ENCODE data around the gene CDH4. TPM values are rescaled to one million over a fixed set of nuclear protein-coding genes. Genes with fewer than 3 reads are reported as not detected.

CDH4 gene
- total RNA-seq, 1 experiment from 2014 or later: 5.3 TPM

- TF ChIP-seq, protein P1, sequence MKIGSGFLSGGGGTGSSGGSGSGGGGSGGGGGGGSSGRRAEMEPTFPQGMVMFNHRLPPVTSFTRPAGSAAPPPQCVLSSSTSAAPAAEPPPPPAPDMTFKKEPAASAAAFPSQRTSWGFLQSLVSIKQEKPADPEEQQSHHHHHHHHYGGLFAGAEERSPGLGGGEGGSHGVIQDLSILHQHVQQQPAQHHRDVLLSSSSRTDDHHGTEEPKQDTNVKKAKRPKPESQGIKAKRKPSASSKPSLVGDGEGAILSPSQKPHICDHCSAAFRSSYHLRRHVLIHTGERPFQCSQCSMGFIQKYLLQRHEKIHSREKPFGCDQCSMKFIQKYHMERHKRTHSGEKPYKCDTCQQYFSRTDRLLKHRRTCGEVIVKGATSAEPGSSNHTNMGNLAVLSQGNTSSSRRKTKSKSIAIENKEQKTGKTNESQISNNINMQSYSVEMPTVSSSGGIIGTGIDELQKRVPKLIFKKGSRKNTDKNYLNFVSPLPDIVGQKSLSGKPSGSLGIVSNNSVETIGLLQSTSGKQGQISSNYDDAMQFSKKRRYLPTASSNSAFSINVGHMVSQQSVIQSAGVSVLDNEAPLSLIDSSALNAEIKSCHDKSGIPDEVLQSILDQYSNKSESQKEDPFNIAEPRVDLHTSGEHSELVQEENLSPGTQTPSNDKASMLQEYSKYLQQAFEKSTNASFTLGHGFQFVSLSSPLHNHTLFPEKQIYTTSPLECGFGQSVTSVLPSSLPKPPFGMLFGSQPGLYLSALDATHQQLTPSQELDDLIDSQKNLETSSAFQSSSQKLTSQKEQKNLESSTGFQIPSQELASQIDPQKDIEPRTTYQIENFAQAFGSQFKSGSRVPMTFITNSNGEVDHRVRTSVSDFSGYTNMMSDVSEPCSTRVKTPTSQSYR (CRISPR knock-in tag; IDR thresholded peaks at IDR 0.05): no peak
- TF ChIP-seq FOXK1 (CRISPR knock-in tag; IDR thresholded peaks at IDR 0.05) (no peak), CBFB (CRISPR knock-in tag; IDR thresholded peaks at IDR 0.05; ENCODE audit: low read depth) (no peak), NFE2L1 (CRISPR knock-in tag; IDR thresholded peaks at IDR 0.05) (no peak), USF2 (CRISPR knock-in tag; IDR thresholded peaks at IDR 0.05) (no peak), E2F4 (CRISPR knock-in tag; IDR thresholded peaks at IDR 0.05; ENCODE audit: borderline replicate concordance, low read depth) (no peak), NFATC4 (CRISPR knock-in tag; IDR thresholded peaks at IDR 0.05) (no peak)
- TF ChIP-seq, protein P2, sequence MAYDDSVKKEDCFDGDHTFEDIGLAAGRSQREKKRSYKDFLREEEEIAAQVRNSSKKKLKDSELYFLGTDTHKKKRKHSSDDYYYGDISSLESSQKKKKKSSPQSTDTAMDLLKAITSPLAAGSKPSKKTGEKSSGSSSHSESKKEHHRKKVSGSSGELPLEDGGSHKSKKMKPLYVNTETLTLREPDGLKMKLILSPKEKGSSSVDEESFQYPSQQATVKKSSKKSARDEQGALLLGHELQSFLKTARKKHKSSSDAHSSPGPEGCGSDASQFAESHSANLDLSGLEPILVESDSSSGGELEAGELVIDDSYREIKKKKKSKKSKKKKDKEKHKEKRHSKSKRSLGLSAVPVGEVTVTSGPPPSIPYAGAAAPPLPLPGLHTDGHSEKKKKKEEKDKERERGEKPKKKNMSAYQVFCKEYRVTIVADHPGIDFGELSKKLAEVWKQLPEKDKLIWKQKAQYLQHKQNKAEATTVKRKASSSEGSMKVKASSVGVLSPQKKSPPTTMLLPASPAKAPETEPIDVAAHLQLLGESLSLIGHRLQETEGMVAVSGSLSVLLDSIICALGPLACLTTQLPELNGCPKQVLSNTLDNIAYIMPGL (CRISPR knock-in tag; IDR thresholded peaks at IDR 0.05): no peak
Measured at GRCh38 chr20:61601853-61602252, 349.8 kb downstream of the CDH4 start (continued).

- Mint-ChIP-seq H3K4me3 (no peak overlapping the region), H3K27ac (no peak overlapping the region), H3K27me3 (ENCODE audit: low read depth) (peaks cover 32% of the 10 kb centered on the region), H3K4me1 (no peaks in the 10 kb centered on the region), H3K36me3 (peaks cover 3% of the 10 kb centered on the region), H3K9me3 (peaks cover 16% of the 10 kb centered on the region)
- ATAC-seq (no peak), DNase-seq (ENCODE audit: low spot score) (no peak)
- POLR2A ChIA-PET: no interaction called here
- CTCF ChIA-PET: no interaction called here
- TF ChIP-seq RELA (CRISPR knock-in tag; IDR thresholded peaks at IDR 0.05; ENCODE audit: borderline replicate concordance) (no peak), MAX (CRISPR knock-in tag; IDR thresholded peaks at IDR 0.05) (no peak), ZNF121 (CRISPR knock-in tag; IDR thresholded peaks at IDR 0.05) (no peak), MXD4 (CRISPR knock-in tag; IDR thresholded peaks at IDR 0.05; ENCODE audit: borderline replicate concordance) (no peak), ZNF671 (CRISPR knock-in tag; IDR thresholded peaks at IDR 0.05) (no peak), TCF7 (CRISPR knock-in tag; IDR thresholded peaks at IDR 0.05; ENCODE audit: low read depth) (no peak), E2F1 (CRISPR knock-in tag; IDR thresholded peaks at IDR 0.05) (no peak), ESRRA (CRISPR knock-in tag; IDR thresholded peaks at IDR 0.05; ENCODE audit: borderline replicate concordance) (no peak), SOX15 (CRISPR knock-in tag; IDR thresholded peaks at IDR 0.05) (no peak), STAT6 (CRISPR knock-in tag; conservative IDR thresholded peaks at IDR 0.05; ENCODE audit: low read depth) (no peak), NFE2L1 (CRISPR knock-in tag; IDR thresholded peaks at IDR 0.05) (no peak), NFATC4 (CRISPR knock-in tag; IDR thresholded peaks at IDR 0.05) (no peak), ZNF423 (CRISPR knock-in tag; IDR thresholded peaks at IDR 0.05) (no peak)
- TF ChIP-seq, protein P3, sequence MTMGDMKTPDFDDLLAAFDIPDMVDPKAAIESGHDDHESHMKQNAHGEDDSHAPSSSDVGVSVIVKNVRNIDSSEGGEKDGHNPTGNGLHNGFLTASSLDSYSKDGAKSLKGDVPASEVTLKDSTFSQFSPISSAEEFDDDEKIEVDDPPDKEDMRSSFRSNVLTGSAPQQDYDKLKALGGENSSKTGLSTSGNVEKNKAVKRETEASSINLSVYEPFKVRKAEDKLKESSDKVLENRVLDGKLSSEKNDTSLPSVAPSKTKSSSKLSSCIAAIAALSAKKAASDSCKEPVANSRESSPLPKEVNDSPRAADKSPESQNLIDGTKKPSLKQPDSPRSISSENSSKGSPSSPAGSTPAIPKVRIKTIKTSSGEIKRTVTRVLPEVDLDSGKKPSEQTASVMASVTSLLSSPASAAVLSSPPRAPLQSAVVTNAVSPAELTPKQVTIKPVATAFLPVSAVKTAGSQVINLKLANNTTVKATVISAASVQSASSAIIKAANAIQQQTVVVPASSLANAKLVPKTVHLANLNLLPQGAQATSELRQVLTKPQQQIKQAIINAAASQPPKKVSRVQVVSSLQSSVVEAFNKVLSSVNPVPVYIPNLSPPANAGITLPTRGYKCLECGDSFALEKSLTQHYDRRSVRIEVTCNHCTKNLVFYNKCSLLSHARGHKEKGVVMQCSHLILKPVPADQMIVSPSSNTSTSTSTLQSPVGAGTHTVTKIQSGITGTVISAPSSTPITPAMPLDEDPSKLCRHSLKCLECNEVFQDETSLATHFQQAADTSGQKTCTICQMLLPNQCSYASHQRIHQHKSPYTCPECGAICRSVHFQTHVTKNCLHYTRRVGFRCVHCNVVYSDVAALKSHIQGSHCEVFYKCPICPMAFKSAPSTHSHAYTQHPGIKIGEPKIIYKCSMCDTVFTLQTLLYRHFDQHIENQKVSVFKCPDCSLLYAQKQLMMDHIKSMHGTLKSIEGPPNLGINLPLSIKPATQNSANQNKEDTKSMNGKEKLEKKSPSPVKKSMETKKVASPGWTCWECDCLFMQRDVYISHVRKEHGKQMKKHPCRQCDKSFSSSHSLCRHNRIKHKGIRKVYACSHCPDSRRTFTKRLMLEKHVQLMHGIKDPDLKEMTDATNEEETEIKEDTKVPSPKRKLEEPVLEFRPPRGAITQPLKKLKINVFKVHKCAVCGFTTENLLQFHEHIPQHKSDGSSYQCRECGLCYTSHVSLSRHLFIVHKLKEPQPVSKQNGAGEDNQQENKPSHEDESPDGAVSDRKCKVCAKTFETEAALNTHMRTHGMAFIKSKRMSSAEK (CRISPR knock-in tag; IDR thresholded peaks at IDR 0.05; ENCODE audit: borderline replicate concordance): no peak
- TF ChIP-seq, protein P4, sequence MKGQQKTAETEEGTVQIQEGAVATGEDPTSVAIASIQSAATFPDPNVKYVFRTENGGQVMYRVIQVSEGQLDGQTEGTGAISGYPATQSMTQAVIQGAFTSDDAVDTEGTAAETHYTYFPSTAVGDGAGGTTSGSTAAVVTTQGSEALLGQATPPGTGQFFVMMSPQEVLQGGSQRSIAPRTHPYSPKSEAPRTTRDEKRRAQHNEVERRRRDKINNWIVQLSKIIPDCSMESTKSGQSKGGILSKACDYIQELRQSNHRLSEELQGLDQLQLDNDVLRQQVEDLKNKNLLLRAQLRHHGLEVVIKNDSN (CRISPR knock-in tag; IDR thresholded peaks at IDR 0.05): no peak
Measured at GRCh38 chr20:61603715-61604114, 351.7 kb downstream of the CDH4 start.
